GM12801 (cell line): ENCODE measurements around the gene DNAJB8.

ENCODE experiments used
- CTCF ChIP-seq: IDR thresholded peaks from one replicate; pipeline ENCODE4 v1.5.1; 2011; ENCODE audit warnings: control low read depth; ENCODE audit not compliant: insufficient read length; ENCODE audit errors: extremely low read depth

Gene DNAJB8

GRCh38 chr3:128473737-128474136, 7.0 kb upstream of the DNAJB8 start:
- TF ChIP-seq CTCF, result no peak

- no peak for TF ChIP-seq CTCF
These were observed 6.5 kb upstream of the DNAJB8 start for GRCh38 chr3:128473180-128473519.

GRCh38 chr3:128472449-128473179, 5.9 kb upstream of the DNAJB8 start:
- no peak for TF ChIP-seq CTCF

GRCh38 chr3:128471720-128472119, 5.0 kb upstream of the DNAJB8 start:
- TF ChIP-seq CTCF, result no peak

- no peak for TF ChIP-seq CTCF
These were observed 4.4 kb upstream of the DNAJB8 start for GRCh38 chr3:128471110-128471509.

GRCh38 chr3:128470134-128470899, 3.6 kb upstream of the DNAJB8 start:
- TF ChIP-seq CTCF, result no peak

- no peak for TF ChIP-seq CTCF
These were observed 2.9 kb upstream of the DNAJB8 start for GRCh38 chr3:128469556-128469955.
